Skeletal muscle cell (primary cell): ENCODE data around the gene HJURP.

Source experiments
- DNase-seq: peaks from one replicate; pipeline ENCODE4 v3.0.0-alpha.2; 2010; ENCODE audit warnings: low read depth
- H3K4me3 ChIP-seq: 2 replicates; pipeline ENCODE4 v1.5.1; 2011; ENCODE audit warnings: low read depth, mild to moderate bottlenecking, control low read depth, low read length, moderate library complexity

HJURP gene

DNA sequence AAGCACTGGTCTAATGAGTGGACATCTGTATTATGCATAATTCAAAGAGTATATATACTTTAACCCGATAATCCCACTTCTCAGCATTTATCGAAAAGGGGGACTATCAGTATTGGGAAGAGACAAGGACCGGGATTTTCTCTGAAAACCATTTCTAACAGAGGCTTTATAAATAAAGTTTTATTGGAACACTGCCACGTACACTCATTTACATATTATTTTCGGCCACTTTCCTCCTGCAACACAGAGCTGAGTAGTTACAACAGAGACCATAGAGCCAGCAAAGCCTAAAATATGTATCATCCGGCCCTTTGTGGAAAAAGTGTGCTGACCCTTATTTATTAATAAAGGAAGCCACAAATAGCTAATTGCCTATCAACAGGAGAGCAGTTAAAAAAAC lies 3.2 kb downstream of the HJURP start:
- DNase-seq, result no peak
- no peak overlapping the region for H3K4me3 ChIP-seq

DNA sequence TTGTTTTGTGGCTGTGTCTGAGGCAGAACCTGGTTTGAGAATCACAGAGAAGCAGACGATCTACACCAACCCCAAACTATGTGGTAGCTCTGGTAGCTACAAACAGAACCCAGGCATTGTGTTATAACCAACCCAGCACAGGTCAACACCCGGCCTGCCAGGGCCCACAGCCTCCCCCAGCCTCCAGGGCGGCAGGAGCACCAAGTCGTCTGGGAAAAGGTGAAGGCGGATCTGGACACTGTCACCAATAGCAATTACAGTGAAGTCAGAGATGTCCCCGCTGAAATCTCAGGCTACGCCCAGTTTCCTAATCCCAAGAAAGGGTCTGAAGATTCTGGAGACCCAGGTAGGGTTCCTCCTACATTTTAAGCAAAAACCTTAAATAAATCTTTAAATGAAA lies 3.6 kb downstream of the HJURP start:
- no peak for DNase-seq
- no peak overlapping the region for H3K4me3 ChIP-seq

DNA sequence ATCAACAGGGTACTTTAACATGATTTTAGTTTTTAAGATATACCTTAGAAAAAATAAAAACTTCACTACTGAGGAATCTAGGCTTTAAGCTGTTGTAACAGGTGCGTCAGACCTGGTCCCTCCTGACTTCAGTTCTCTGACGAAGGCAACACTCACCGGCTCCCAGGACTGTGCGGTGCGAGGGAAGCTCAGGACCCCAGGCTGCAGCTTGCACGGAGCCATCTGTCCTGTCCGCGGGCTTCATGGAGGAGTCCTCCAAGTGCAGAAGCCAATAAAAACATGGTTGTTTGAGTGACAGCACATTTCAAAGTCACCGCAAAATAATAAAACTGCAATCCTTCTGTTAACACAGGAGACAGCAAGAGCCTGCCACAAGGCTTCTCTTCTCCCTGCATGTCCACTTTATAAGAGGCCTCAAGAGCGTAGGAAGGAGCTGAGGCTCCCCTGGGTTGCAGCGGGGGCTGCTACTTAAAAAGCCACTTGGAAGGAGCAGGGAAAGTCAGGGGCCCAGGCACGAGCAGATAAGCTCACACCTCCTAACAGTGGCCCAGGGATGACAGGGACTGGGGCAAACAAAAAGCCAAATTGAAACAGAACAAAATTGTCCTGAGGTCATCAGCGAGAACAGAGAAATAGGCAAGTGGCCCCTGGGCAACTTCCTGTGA lies 4.6 kb downstream of the HJURP start:
- H3K4me3 ChIP-seq, result no peak overlapping the region
- no peak for DNase-seq

DNA sequence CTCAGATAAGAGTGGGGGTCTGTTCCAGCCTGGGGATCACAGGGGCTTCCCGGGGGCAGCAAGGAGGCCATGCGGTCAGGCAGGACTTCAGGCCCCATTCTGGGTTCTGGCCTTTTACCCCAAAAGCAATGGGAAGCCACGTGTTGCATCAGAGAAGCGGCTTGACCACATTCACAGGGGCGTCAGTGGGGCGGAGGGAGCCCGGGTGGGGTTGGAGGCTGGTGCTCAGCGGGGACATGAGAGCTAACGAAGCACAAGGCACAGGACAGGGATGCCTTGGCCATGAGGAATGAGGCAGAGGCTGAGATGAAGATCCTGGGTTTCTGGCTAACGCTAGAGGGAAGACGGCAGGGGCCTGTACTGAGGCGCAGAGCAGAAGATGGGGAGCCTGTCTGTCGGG lies 6.1 kb downstream of the HJURP start:
- DNase-seq, result no peak
- H3K4me3 ChIP-seq, result no peak overlapping the region

DNA sequence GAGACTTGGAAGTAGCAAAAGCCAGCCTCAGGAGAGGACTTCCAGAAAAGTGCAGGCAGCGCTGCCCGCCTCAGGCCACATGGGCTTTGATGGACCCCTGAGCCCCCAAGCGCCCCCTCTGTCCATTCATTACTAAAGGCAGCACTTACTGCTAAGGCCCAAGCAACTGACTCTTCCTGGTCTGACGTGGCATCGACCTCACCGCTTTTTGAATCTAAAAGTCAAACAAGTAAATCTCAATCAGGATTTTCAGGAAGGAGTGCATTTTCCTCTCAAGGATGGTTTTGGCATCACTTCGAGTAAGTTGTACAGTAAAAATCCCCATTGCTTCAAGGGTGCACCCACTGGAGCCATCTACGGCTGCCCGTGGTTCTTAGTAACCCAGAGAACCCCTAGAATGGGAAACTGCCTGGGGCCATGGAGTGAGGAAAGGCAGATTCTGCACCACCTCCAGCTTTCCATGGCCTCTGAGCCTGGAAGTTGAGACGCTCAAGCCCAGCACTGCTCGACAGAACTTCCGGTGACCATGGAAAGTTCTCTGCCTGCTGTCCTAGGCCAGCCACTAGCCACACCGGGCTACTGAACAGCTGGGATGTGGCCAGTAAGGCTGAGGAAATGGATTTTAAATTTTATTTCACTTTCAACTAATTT lies 7.0 kb downstream of the HJURP start:
- DNase-seq, result no peak

DNA sequence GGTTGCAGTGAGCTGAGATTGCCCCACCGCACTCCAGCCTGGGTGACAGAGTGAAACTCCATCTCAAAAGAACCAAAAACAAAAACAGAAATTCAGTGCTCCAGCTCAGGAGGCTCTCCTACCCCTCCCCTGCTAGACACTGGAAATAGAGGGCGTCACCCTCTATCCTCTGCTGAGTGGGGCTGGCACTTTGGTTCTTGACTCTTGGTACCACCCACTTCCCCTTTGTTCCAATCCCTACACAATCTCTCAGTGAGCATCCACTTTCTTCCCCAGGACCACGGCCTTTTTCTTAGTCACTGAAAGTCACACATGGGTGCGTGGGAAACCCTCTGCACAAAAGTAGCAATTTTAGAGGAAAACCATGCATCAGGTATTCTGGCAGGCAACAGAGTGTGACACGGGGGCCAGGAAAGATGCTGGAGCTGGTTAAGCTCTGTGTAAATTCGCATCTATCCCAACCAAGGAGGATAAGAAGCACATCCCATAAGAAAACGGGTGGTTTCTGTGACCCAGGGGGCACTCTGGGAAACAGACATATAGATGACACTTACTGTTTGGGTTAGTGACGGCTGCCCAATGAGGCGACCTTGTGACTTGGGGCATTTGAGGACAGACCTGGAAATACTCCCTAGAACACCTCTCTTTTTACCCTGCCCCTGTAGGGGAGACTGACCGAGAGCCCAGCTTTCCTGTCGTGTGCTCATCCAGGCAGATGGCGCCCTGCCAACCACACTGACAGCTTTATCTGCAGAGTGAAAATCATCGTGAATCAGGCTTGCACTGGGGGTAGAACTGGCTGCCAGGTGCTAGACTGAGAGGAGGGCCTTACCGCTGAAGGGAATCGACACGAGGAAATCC lies 7.7 kb downstream of the HJURP start:
- H3K4me3 ChIP-seq, result no peak overlapping the region
- no peak for DNase-seq

More for the DNA sequence above, 7.0 kb downstream of the HJURP start:
- no peak overlapping the region for H3K4me3 ChIP-seq

DNA sequence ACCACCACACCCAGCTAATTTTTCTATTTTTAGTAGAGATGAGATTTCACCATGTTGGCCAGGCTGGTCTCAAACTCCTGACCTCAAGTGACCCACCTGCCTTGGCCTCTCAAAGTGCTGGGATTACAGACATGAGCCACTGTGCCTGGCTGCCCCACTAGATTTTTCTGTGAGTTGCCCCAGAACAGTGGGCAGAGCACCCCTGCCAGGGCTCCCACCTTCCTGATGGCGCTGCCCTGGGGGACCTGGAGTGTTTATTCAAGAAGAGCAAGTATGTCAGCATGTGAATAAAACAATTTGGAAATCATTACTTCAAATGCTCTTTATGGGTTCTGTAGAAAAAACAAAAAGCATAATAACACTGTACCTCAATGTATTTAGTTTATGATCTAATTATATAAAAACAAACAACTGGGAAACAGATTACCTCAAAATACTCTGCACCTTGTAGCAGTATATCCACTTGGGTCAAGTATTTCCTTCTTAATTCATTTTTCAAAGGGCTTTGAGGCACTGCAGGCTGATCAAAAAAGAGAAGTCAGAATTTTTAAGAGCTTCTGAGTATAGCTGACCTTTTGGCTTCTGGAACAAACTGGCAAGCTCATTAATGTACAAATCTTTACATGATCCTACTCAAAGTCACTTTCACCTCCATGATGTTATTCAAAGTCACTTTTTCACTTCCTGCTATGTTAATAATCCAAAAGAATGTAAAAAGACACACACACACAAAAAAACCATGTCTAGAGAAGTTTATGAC lies 8.9 kb downstream of the HJURP start:
- no peak for DNase-seq
- no peak overlapping the region for H3K4me3 ChIP-seq

DNA sequence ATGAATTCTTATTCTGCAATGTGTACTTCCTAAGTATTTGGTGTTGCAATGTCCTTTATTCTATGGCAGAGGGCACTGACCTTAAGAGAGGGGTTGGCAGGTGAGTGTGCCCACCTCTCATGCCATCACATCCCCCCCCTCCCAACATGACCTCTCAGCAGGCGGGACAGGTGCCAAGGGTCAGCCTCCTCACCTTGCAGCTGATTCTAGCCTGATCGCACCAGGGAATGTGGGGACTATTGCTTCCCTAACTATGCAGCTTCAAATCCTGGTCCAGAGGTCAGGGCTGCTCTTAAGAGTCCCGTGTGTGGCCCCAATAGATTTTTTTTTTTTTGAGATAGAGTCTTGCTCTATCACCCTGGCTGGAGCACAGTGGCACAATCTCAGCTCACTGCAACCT lies 9.5 kb downstream of the HJURP start:
- DNase-seq, result no peak
- H3K4me3 ChIP-seq, result no peak overlapping the region

DNA sequence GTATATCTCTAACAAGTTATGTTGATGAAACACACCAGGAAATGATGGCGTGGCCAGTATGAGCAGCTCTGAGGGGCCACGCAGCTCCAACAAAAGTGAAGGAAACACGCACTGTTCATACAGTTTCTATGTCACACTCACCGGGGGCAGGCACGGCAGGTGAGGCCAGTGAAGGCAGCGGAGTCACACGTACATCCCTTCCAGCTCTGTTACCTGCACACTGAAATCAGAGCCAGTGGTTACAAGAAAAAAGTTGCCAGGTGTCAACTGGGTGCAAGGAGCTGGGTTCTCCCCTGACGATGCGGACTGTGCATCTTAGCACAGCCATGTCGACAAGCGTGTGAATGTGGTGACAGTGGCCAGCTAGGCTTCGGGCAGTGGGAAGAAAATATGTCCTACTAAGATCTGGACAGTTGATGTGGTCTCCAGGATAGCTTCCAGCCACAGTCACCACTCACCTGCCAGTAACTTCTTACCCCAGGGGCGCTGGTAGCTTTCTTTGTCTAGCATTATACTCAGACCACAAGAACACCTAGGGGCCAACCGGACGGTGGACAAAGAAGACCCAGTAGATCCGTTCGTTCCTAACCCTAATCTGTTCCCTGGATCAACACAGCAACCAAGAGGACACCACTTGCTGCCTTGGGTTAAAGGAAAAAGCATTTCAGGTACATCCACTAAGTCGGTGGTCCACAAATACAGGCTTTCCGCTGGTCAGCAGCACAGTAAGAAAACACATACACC lies 10.1 kb downstream of the HJURP start:
- no peak overlapping the region for H3K4me3 ChIP-seq
- DNase-seq, result no peak

DNA sequence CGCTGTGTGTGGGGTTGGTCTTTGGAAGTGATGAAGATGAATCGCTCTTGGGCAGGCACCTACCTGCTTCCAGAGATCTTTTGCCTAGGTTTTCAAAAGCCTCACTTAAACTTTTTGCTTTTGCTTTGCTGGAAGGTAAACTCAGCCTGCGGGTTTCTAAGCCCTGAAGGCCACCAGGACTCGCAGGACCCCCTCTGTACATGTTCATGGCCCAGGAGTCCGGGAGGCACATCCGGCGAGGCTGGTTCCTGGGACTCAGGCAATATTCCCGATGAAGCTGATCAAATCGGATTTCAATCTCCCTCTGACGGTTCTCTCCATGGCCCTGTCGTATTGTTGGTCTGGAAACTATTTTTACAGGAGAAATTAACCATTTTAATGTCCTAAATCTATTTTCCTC lies 13.2 kb downstream of the HJURP start:
- no peak overlapping the region for H3K4me3 ChIP-seq
- DNase-seq, result no peak

DNA sequence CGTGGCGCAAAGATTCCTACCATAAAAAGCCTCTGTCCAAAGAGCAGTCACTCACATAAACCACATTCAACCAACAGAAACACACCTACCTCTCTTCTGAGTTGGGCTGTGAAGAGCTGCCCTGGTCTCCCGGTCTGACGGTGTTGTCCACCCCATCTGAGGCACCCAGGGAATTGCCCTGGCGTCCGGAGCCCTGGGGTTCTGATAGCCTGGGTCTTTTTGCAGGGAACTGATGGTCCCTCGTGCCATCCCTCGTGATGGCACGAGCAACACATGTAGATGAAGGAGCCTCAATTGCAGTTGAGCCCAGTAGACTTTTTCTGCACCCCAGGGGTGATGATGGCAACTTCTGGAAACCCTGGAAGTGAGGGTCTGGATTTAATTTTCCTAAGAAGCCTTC lies 13.8 kb downstream of the HJURP start:
- no peak overlapping the region for H3K4me3 ChIP-seq
- DNase-seq, result no peak

DNA sequence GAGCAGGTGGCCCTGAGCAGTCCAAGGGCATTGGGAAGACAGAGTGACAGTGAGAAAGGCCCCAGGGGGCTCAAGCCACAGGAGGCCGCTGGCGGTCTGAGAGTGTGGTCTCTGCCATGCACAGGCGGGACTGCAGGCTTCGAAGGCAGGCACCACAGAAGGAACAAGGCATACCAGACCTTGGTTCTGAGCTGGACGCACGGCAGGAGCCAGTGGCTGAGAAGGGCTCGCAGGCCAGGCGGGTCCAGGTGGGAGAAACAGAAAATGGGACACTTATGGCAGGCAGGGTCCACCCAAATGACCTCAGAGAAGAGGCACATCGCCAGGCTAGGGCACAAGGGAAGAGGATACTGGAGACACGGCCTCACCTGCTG lies 14.9 kb downstream of the HJURP start:
- H3K4me3 ChIP-seq, result no peak overlapping the region
- DNase-seq, result no peak

DNA sequence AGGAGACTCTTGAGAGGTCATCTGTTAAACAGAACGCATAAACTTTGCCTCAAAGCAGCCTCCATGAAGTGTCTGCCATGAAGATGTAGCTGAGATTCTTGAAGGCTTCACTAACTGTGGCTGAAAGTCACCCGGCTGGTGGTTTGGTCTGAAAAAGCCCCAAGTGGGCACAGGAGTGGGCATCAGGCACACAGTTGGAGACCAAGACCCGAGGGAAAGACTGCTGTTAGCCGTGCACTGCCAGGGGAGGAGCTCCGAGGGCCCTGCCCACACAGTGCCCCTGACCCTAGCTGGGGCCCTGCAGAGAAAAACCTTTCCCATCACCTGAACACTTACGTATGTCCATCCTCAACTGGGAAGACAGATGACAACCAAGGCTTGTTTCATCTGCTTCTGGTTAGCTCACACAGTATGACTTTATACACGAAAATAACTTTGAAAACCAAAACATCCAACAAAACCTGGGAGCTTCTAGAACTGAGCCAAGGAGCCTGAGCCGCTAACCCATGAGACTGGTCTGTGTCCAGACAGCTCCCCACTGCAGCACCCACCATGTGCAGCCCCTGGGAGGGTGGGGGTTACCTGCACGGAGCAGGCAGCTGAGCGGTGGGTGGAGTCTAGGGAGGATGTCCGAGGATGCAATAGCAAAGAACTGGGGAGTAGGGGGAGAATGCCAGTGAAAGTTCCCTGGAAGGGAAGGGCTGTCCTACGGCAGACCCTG lies 15.4 kb downstream of the HJURP start:
- H3K4me3 ChIP-seq, result no peak overlapping the region
- DNase-seq, result no peak

DNA sequence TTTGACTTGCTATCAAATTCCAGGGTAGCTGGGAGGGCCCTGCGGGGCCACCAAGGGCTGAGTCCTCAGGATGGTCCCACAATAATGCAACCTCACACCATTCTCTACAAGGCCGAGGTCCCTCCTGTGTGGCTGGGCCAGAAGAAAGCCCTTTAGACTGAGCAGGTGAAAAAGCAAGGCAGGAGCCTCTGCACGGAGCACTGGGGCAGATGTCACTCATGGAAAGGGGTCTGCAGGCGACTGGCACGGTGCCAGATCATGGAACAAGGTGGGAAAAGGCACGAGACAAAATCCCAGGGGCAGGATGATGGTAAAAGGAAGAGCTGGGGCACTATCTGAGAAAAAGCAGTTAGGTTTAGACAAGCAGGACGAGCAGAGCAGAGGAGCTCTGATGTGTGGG lies 16.1 kb downstream of the HJURP start:
- DNase-seq, result no peak
- H3K4me3 ChIP-seq, result no peak overlapping the region

DNA sequence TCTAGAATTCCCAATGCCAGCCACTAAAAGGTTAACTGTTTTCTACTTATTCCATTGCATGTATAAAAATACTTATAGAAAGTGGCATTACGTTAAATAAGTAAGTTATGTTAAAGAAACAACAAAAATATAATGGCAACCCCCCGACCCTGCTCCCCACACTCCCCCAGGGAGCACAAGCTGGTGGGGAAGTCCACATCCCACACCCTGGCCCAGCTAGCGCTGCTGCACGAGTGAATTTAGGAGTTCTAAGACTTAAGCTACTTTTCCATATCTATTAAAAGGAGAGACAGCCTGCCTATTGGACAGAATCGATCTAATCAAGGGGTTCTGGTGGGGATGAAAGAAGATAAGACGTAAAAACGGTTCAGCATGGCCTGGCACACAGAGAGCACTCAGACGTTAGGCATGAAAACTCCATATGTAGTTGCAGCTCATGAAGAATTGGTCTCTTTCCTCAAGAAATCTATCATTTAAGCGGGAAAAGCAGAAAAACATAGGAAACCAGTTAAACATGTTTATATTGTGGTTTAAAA lies 16.6 kb downstream of the HJURP start:
- no peak for DNase-seq
- no peak overlapping the region for H3K4me3 ChIP-seq

DNA sequence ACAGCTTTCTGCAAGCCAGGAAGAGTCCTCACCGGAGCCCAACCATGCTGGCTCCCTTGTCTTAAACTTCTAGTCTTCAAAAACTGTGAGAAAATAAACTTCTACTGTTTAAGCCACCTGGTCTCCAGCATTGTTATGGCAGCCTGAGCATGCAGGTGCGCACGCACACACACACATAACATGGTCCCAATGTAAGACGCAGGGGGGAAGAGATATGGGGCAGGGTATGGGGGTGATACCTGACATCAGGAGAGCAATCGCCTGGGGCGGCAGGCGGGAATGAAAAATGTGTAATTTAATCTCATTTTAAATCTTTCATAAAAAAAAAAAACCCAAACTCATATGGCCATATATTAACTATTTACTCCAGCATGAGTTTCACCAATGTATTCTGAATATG lies 18.0 kb downstream of the HJURP start:
- DNase-seq, result no peak
- no peak overlapping the region for H3K4me3 ChIP-seq

DNA sequence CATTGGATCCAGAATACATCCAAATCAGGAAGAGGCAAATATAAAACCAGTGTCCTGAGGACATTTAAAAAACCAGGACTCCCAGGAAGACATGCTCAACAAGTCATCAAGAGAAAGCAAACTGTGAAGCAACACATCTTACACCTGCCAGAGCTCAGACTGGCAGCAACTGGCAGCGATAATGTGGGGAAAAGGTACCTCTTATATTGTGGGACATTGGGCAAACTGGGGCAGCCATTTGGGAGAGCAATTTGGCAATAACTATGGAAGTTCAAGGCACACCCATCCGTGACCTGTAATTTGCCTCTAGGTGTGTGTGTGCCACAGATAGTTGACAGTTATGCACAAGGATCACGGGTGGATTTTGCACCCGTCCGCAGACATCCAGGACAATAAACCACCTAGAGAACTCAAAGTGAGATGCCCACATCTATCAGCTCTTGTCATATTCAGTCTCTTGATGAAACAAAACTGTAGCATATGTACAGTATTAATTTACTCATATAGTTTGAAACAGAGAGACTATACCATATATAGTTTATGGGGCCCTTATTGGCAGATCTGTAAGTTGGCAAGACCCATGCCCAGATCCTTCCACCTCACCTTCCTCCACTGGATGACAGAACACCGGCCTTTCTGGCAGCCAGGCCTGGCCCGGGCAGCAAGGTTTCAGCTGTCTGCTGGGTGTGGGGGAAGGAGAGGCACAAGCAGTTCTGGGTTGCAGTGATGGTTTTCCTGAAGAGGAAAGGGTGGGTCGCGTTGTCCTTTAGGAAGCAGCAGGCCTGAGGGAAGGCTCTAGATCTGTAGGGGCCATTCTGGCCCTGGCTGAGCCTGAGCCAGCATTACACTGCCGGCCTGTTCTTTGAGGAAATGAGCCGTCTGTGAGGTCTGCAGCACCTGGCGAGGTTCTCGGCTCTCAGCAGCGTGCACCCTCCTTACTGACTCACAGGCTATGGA lies 18.8 kb downstream of the HJURP start:
- H3K4me3 ChIP-seq, result no peak overlapping the region
- DNase-seq, result no peak
